RCC 7860 (cell line): ENCODE measurements around the gene BPIFB1.

Experiments used
- DNase-seq: peaks from one replicate; pipeline ENCODE4 v3.0.0-alpha.2; 2015; ENCODE audit warnings: low spot score
- FAIRE-seq: peaks from 2 replicates; lab custom pipeline; 2012; peaks lifted over from hg19 to GRCh38; lab: Jason Lieb, UNC

Gene BPIFB1

DNA sequence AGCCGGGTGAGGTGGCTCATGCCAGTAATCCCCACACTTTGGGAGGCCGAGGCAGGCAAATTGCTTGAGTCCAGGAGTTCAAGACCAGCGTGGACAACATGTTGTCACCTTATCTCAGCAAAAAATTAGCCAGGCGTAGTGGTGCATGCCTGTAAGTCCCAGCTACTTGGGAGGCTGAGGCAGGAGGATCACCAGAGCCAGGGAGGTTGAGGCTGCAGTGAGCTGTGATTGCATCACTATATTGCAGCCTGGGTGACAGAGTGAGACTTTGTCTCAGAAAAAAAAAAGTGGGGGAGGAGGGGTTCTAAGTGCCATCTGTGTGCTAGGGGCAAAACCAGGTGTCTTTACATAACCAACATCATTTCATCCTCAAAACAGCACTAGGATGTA is 70.0 kb downstream of the BPIFB1 start:
- FAIRE-seq (no peak), DNase-seq (no peak)
